GM23248 (cell line): ENCODE data around the gene SRPX. TPM values are rescaled to one million over a fixed set of nuclear protein-coding genes. Genes with fewer than 3 reads are reported as not detected.

Experiments used
- DNase-seq: peaks from one replicate; pipeline ENCODE4 v3.0.0-alpha.2; 2015
- H2AFZ ChIP-seq: fragments of 200-600 bp; sonication (generic); 2 replicates; pipeline ENCODE4 v1.6.1; 2016; ENCODE audit warnings: antibody characterized with exemption
- H3F3A ChIP-seq: fragments of 200-600 bp; sonication (generic); 2 replicates; pipeline ENCODE4 v1.6.1; 2016; ENCODE audit warnings: mild to moderate bottlenecking, antibody characterized with exemption, mixed run types; ENCODE audit not compliant: insufficient read depth
- H3K27ac ChIP-seq: fragments of 200-600 bp; sonication (generic); 2 replicates; pipeline ENCODE4 v1.5.1; 2016; ENCODE audit warnings: mild to moderate bottlenecking
- H3K27me3 ChIP-seq: fragments of 200-600 bp; sonication (generic); replicated peaks from 2 replicates; pipeline ENCODE4 v1.6.1; 2016; ENCODE audit warnings: mild to moderate bottlenecking; ENCODE audit not compliant: insufficient read depth
- H3K36me3 ChIP-seq: fragments of 200-600 bp; sonication (generic); 2 replicates; pipeline ENCODE4 v1.6.1; 2016; ENCODE audit warnings: low read depth, mild to moderate bottlenecking
- H3K4me1 ChIP-seq: fragments of 200-600 bp; sonication (generic); 2 replicates; pipeline ENCODE4 v1.6.1; 2016; ENCODE audit warnings: mild to moderate bottlenecking; ENCODE audit not compliant: insufficient read depth
- H3K4me2 ChIP-seq: fragments of 200-600 bp; sonication (generic); one replicate; pipeline ENCODE4 v1.6.1; 2016; ENCODE audit warnings: mild to moderate bottlenecking; ENCODE audit not compliant: unreplicated experiment
- H3K4me3 ChIP-seq: fragments of 200-600 bp; sonication (generic); 2 replicates; pipeline ENCODE4 v1.5.1; 2016; ENCODE audit warnings: mild to moderate bottlenecking
- H3K79me2 ChIP-seq: fragments of 200-600 bp; sonication (generic); 2 replicates; pipeline ENCODE4 v1.6.1; 2016; ENCODE audit warnings: mild to moderate bottlenecking; ENCODE audit not compliant: insufficient read depth
- H3K9ac ChIP-seq: fragments of 200-600 bp; sonication (generic); 2 replicates; pipeline ENCODE4 v1.6.1; 2016; ENCODE audit warnings: mild to moderate bottlenecking
- H3K9me2 ChIP-seq: fragments of 200-600 bp; sonication (generic); 2 replicates; pipeline ENCODE4 v1.6.1; 2016; ENCODE audit warnings: mixed run types, mild to moderate bottlenecking, moderate library complexity; ENCODE audit not compliant: insufficient read depth
- H3K9me3 ChIP-seq: fragments of 200-600 bp; sonication (generic); one replicate; pipeline ENCODE4 v1.6.1; 2017; ENCODE audit warnings: low read depth
- H4K20me1 ChIP-seq: fragments of 200-600 bp; sonication (generic); 2 replicates; pipeline ENCODE4 v1.6.0; 2016; ENCODE audit not compliant: insufficient read depth
- EZH2 ChIP-seq: fragments of 200-600 bp; sonication (generic); IDR thresholded peaks from 2 replicates; pipeline ENCODE4 v1.6.1; 2018; ENCODE audit warnings: antibody characterized with exemption, mild to moderate bottlenecking; ENCODE audit not compliant: insufficient read depth, poor library complexity, severe bottlenecking
- EZH2phosphoT487 ChIP-seq: fragments of 200-600 bp; sonication (generic); IDR thresholded peaks from 2 replicates; pipeline ENCODE4 v1.6.1; 2018; ENCODE audit warnings: antibody characterized with exemption, moderate library complexity, mild to moderate bottlenecking, low read depth; ENCODE audit not compliant: insufficient read depth
- WGBS, 2 experiments: methylation state at CpG; one replicate each; pipeline ENCODE4 v1.1.6; 2015 to 2017; ENCODE audit warnings: low lambda C conversion rate in 2 of 2, low coverage in 1 of 2; ENCODE audit errors: missing lambda C conversion rate in 2 of 2; 5-methylcytosine and 5-hydroxymethylcytosine counted together
- in situ Hi-C: fragments of 300-500 bp; cut with MboI; formaldehyde crosslinking; loops from 2 replicates; pipeline ENCODE4 v1.15.0; 2020
- polyA plus RNA-seq: library from polyadenylated mRNA; unstranded; fragments of >200 nt; fragmentation: Nextera tagmentation; extraction: Ambion mirVana; gene quantifications from 2 replicates; pipeline ENCODE4 v1.2.1, GENCODE V29; 2016
- total RNA-seq: library from RNA; depleted of rRNA; stranded (reverse); fragments of >200 nt; shearing (Covaris generic); gene quantifications from 2 replicates; pipeline ENCODE4 v1.2.3, GENCODE V29; 2014

Gene SRPX
- total and polyA plus RNA-seq, 2 experiments from 2014 or later: 75.7 to 82.2 TPM

GRCh38 chrX:38111196-38111595 is 109.5 kb downstream of the SRPX start:
- H3K4me2 ChIP-seq: no peak overlapping the region
- H3K36me3 ChIP-seq: no peaks in the 10 kb centered on the region
- H3K4me3 ChIP-seq: no peak overlapping the region
- no peaks in the 10 kb centered on the region for H3K9me3 ChIP-seq
- no peak overlapping the region for H2AFZ ChIP-seq
- no peaks in the 10 kb centered on the region for H3K79me2 ChIP-seq
- H3K27ac ChIP-seq: no peak overlapping the region
- no peaks in the 10 kb centered on the region for H3K27me3 ChIP-seq
- 96 to 98% methylated on average over 5 of the region's 5 CpGs for WGBS, 2 experiments
- H3K9ac ChIP-seq: no peak overlapping the region
- no peaks in the 10 kb centered on the region for H3F3A ChIP-seq
- H4K20me1 ChIP-seq: no peaks in the 10 kb centered on the region
- no peak for TF ChIP-seq EZH2phosphoT487
- no peak for TF ChIP-seq EZH2
- in situ Hi-C loops: no loop called here
- no peaks in the 10 kb centered on the region for H3K9me2 ChIP-seq
- DNase-seq: no peak
- no peaks in the 10 kb centered on the region for H3K4me1 ChIP-seq

DNA sequence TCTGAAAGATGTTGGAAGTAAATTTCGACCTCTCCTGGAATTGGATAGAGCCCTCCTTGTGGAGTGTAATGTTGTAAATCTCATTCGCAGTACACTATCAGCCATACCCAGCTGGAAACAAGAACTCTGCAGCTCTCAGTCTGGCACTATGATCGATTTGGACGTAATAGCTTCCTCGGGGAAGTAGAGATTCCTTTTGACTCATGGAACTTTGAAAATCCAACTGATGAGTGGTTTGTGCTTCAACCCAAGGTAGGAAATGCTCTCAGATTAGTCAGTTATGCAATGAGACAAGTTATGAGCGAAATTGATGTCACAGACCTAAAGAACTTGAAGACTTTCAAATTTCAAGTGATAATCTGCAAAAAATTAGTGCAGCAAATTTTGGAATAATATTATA is 110.4 kb downstream of the SRPX start:
- Histone ChIP-seq H4K20me1 (no peaks in the 10 kb centered on the region), H3K9me2 (no peaks in the 10 kb centered on the region), H3K9ac (no peak overlapping the region), H3F3A (no peaks in the 10 kb centered on the region), H3K4me2 (no peak overlapping the region), H2AFZ (no peak overlapping the region), H3K4me3 (no peak overlapping the region), H3K79me2 (no peaks in the 10 kb centered on the region), H3K9me3 (no peaks in the 10 kb centered on the region), H3K27ac (no peak overlapping the region), H3K27me3 (no peaks in the 10 kb centered on the region), H3K4me1 (no peaks in the 10 kb centered on the region), H3K36me3 (no peaks in the 10 kb centered on the region)
- no peak for DNase-seq
- TF ChIP-seq EZH2 (no peak), EZH2phosphoT487 (no peak)
- in situ Hi-C loops: no loop called here
- 42 to 43% methylated on average over 6 of the region's 6 CpGs for WGBS, 2 experiments

GRCh38 chrX:38109042-38109898 is 111.4 kb downstream of the SRPX start:
- Histone ChIP-seq H3K27ac (no peak overlapping the region), H3K4me1 (no peaks in the 10 kb centered on the region), H3K36me3 (no peaks in the 10 kb centered on the region), H3K79me2 (no peaks in the 10 kb centered on the region), H4K20me1 (no peaks in the 10 kb centered on the region), H3K9me2 (no peaks in the 10 kb centered on the region), H3K27me3 (no peaks in the 10 kb centered on the region), H3K9ac (no peak overlapping the region), H2AFZ (no peak overlapping the region), H3K4me2 (no peak overlapping the region), H3K9me3 (no peaks in the 10 kb centered on the region), H3K4me3 (no peak overlapping the region), H3F3A (no peaks in the 10 kb centered on the region)
- DNase-seq: no peak
- WGBS, 2 experiments: 88 to 91% methylated on average over 4 of the region's 4 CpGs
- no peak for TF ChIP-seq EZH2phosphoT487
- no peak for TF ChIP-seq EZH2
- in situ Hi-C loops: no loop called here

DNA sequence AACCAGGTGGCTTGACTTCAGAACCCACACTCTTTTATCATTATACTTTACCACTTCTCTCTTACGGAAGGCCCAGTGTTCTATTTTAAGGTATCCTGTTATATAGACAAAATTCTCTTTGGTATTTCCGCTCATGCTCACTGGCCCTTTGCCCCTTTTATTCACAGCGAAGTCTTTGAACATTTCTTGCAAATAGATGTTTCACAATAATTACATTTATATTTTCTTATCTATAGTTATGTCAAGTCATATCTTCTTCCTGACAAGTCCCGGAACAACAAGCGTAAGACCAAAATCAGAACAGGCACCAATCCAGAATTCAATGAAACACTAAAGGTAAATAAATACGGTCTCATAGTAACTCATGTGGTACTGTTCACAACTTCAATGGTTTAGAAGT is 112.3 kb downstream of the SRPX start:
- DNase-seq: no peak
- WGBS, 2 experiments: 92 to 95% methylated on average over 6 of the region's 6 CpGs

More for the DNA sequence above, 112.3 kb downstream of the SRPX start:
- no peak overlapping the region for H3K4me3 ChIP-seq
- no peaks in the 10 kb centered on the region for H4K20me1 ChIP-seq
- H2AFZ ChIP-seq: no peak overlapping the region
- H3K36me3 ChIP-seq: no peaks in the 10 kb centered on the region
- no peak overlapping the region for H3K4me2 ChIP-seq
- H3K27ac ChIP-seq: no peak overlapping the region
- H3F3A ChIP-seq: no peaks in the 10 kb centered on the region
- no peaks in the 10 kb centered on the region for H3K4me1 ChIP-seq
- in situ Hi-C loops: no loop called here
- H3K9me2 ChIP-seq: no peaks in the 10 kb centered on the region
- H3K79me2 ChIP-seq: no peaks in the 10 kb centered on the region
- TF ChIP-seq EZH2 (no peak), EZH2phosphoT487 (no peak)
- H3K27me3 ChIP-seq: no peaks in the 10 kb centered on the region
- no peak overlapping the region for H3K9ac ChIP-seq
- H3K9me3 ChIP-seq: no peaks in the 10 kb centered on the region
